Activated CD4-positive, alpha-beta T cell treated with anti-CD3 and anti-CD28 coated beads for 36 hours (primary cell): ENCODE results near the gene ZNF467. TPM values are rescaled to one million over a fixed set of nuclear protein-coding genes. Genes with fewer than 3 reads are reported as not detected.

Source experiments
- ATAC-seq: fragments of 200-7000 bp; cut with Tn5 transposase; one replicate; pipeline ENCODE4 v1.10.0; 2021; ENCODE audit warnings: mild to moderate bottlenecking, moderate library complexity
- CTCF ChIA-PET: fragments of 350-600 bp; sonication (Branson Sonifier 250); formaldehyde crosslinking; loops from one replicate; lab custom pipeline; 2021; ENCODE audit warnings: antibody characterized with exemption; lab: Charles Lee
- POLR2A ChIA-PET: fragments of 350-600 bp; sonication (Branson Sonifier 250); formaldehyde crosslinking; loops from one replicate; lab custom pipeline; 2021; ENCODE audit warnings: antibody characterized with exemption, inconsistent platforms; lab: Charles Lee
- DNase-seq: peaks from one replicate; pipeline ENCODE4 v3.0.0-alpha.2; 2020
- H3K27ac Mint-ChIP-seq: one replicate; pipeline ENCODE4 v1.8.0; 2021; ENCODE audit warnings: mixed read lengths
- H3K27me3 Mint-ChIP-seq: one replicate; pipeline ENCODE4 v1.8.0; 2021; ENCODE audit warnings: mixed read lengths
- H3K36me3 Mint-ChIP-seq: one replicate; pipeline ENCODE4 v1.8.0; 2021; ENCODE audit warnings: low read depth, mixed read lengths
- H3K4me1 Mint-ChIP-seq: one replicate; pipeline ENCODE4 v1.8.0; 2021; ENCODE audit warnings: mixed read lengths
- H3K4me3 Mint-ChIP-seq: one replicate; pipeline ENCODE4 v1.8.0; 2021; ENCODE audit warnings: mild to moderate bottlenecking, moderate library complexity, mixed read lengths
- H3K9me3 Mint-ChIP-seq: one replicate; pipeline ENCODE4 v1.8.0; 2021; ENCODE audit warnings: low read depth, mixed read lengths
- intact Hi-C, 2 experiments: fragments of 100-400 bp; cut with DNase I in 1 of 2; cut with micrococcal nuclease in 1 of 2; formaldehyde crosslinking; loops; one replicate each; pipeline versions ENCODE4 v1.14.2 to v1.15.1; 2022 to 2024; cut with DNase I, micrococcal nuclease
- total RNA-seq, 2 experiments: library from RNA; stranded (reverse); gene quantifications; one replicate each; pipeline ENCODE4 v1.2.3, GENCODE V29; 2021

Gene ZNF467
- total RNA-seq, 2 experiments from 2014 or later = 0.23 to 0.25 TPM

DNA sequence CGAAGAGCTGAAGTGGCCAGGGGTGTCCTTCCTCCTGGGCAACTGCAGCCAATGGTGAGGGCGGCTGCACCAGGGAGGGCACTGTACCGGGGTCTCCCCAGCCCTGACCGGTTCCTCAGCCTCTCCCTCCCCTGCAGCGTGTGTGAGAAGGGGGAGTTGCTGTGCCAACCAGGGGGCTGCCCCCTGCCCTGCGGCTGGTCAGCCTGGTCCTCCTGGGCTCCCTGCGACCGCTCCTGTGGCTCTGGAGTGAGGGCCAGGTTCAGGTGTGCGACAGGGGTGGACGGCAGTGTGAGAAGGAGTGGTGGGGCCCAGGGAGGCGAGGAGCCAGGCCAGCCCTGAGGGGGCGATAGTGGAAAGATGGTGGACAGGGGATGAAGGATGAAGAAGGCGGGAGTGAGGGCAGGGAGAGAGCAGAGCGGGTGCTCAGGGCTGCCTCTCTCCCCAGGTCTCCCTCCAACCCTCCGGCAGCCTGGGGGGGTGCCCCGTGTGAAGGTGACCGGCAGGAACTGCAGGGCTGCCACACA lies 30.2 kb upstream of the ZNF467 start:
- Mint-ChIP-seq H3K9me3 (no peaks in the 10 kb centered on the region), H3K27me3 (no peaks in the 10 kb centered on the region), H3K4me1 (no peaks in the 10 kb centered on the region), H3K4me3 (no peak overlapping the region), H3K36me3 (no peaks in the 10 kb centered on the region), H3K27ac (no peak overlapping the region)
- ChIA-PET POLR2A (no interaction called here), CTCF (no interaction called here)
- DNase-seq = no peak
- no peak for ATAC-seq
- intact Hi-C loops = no loop called here

DNA sequence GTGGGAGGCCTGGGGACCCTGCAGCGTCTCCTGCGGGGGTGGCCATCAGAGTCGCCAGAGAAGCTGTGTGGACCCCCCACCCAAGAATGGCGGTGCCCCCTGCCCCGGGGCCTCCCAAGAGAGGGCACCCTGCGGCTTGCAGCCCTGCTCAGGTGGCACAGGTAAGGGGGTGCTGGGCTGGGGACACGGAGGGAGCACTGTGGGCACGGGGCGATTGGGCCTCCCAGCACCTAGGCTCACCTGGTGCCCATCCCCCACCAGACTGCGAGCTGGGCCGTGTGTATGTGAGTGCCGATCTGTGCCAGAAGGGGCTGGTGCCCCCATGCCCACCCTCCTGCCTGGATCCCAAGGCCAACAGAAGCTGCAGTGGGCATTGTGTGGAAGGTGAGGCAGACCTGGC lies 29.6 kb upstream of the ZNF467 start:
- Mint-ChIP-seq H3K36me3 (no peaks in the 10 kb centered on the region), H3K9me3 (no peaks in the 10 kb centered on the region), H3K4me3 (no peak overlapping the region), H3K27ac (no peak overlapping the region), H3K27me3 (no peaks in the 10 kb centered on the region), H3K4me1 (no peaks in the 10 kb centered on the region)
- ATAC-seq (no peak), DNase-seq (no peak)
- CTCF ChIA-PET = interaction anchor here (0.5 to 0.7 kb wide), 3 partner anchors 11 to 175 kb away, joined by 3 to 4 read pairs (median 3); no protein-coding TSS in a partner anchor
- POLR2A ChIA-PET = no interaction called here
- intact Hi-C loops = no loop called here

DNA sequence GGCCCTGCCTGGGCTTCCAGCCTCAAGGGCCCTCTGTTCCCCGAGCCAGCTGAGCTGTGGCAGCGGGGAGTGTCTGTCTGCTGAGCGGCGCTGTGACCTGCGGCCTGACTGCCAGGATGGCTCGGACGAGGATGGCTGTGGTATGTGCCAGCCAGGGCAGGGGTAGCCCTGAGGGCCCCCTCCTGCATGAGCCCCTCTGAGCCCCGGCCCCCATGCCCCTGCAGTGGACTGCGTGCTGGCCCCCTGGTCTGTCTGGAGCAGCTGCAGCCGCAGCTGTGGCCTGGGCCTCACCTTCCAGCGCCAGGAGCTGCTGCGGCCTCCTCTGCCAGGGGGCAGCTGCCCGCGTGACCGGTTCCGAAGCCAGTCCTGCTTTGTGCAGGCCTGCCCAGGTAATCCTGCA lies 28.4 kb upstream of the ZNF467 start:
- intact Hi-C loops = no loop called here
- POLR2A ChIA-PET = no interaction called here

DNA sequence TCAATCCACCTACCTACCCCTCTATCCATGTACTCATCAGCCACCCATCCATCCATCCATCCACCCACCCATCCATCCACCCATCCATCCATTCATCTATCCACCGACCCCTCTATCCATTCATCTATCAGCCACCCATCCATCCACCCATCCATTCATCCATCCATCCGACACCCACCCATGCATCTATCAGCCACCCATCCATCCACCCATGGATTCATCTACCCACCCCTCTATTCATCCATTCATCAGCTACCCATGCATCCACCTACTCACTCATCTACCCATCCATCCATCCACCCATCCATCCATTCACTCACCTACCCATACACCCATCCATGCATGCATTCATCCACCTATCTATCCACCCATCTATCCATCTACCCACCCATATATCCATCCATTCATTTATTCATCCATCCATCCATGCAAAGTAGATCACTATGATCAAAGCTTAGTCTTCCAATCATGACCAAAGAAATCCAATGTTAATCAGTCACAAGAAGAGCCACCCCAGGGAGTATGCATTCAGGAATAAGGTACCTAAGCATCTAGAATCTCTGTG lies 27.7 kb upstream of the ZNF467 start:
- no peak for DNase-seq
- Mint-ChIP-seq H3K4me3 (no peak overlapping the region), H3K9me3 (no peaks in the 10 kb centered on the region), H3K36me3 (no peaks in the 10 kb centered on the region), H3K27me3 (no peaks in the 10 kb centered on the region), H3K27ac (no peak overlapping the region), H3K4me1 (no peaks in the 10 kb centered on the region)
- ATAC-seq = no peak
- CTCF ChIA-PET = interaction anchor here (0.6 to 1.3 kb wide), 2 partner anchors 13 to 40 kb away, joined by 3 read pairs; no protein-coding TSS in a partner anchor
- POLR2A ChIA-PET = no interaction called here
- intact Hi-C loops = no loop called here

More for the DNA sequence above, 28.4 kb upstream of the ZNF467 start:
- Mint-ChIP-seq H3K36me3 (no peaks in the 10 kb centered on the region), H3K4me3 (no peak overlapping the region), H3K9me3 (no peaks in the 10 kb centered on the region), H3K4me1 (no peaks in the 10 kb centered on the region), H3K27me3 (no peaks in the 10 kb centered on the region), H3K27ac (no peak overlapping the region)
- CTCF ChIA-PET = interaction anchor here (0.6 kb wide), 1 partner anchor 40 kb away, joined by 3 read pairs; no protein-coding TSS in a partner anchor
- ATAC-seq = no peak
- no peak for DNase-seq

- no peaks in the 10 kb centered on the region for H3K9me3 Mint-ChIP-seq
- no peaks in the 10 kb centered on the region for H3K27me3 Mint-ChIP-seq
- H3K27ac Mint-ChIP-seq = no peak overlapping the region
- ChIA-PET CTCF (interaction anchor here (0.6 to 1.3 kb wide), 5 partner anchors 12 to 188 kb away, joined by 3 to 8 read pairs (median 4); no protein-coding TSS in a partner anchor), POLR2A (no interaction called here)
- H3K36me3 Mint-ChIP-seq = no peaks in the 10 kb centered on the region
- ATAC-seq (no peak), DNase-seq (no peak)
- H3K4me1 Mint-ChIP-seq = no peaks in the 10 kb centered on the region
- H3K4me3 Mint-ChIP-seq = no peak overlapping the region
- intact Hi-C loops = no loop called here
Observed at GRCh38 chr7:149800169-149800555, 26.8 kb upstream of the ZNF467 start.

DNA sequence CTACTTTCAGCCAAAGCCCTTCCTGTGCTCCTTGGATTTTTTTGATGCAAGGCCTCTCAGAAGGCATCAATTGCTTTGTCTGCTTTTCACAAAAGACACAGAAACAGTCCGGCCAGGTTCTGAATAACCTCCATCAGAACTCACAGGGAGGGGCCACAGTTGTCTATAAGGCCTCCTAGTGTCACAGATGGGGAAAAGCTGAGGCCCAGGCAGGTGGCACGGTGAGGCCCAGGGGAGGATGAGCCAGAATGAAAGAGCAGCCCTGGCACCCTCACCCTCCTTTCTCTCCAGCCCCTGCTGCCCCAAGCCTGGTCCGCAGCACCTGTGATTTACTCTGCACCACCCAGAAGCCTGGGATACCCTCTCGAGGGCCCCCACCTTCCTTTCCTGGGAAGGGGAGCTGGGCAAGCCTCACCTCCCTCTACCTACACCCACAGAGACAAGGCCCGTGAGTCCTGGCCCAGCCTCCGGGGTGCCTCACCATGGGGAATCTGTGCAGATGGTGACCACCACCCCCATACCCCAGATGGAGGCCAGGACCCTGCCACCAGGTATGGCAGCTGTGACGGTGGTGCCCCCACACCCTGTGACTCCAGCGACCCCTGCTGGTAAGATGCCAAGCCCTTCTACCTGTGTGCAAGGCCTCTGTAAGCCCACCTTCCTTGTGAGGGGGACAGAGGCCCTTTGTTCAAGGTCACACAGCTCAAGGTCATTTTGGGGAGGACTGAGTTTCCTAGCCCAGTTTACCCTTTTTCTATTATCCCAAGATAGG lies 26.2 kb upstream of the ZNF467 start:
- ChIA-PET CTCF (interaction anchor here (0.5 to 1.3 kb wide), 8 partner anchors 12 to 1737 kb away, joined by 3 to 8 read pairs (median 3); no protein-coding TSS in a partner anchor), POLR2A (no interaction called here)
- Mint-ChIP-seq H3K27ac (no peak overlapping the region), H3K9me3 (no peaks in the 10 kb centered on the region), H3K4me1 (no peaks in the 10 kb centered on the region), H3K27me3 (no peaks in the 10 kb centered on the region), H3K36me3 (no peaks in the 10 kb centered on the region), H3K4me3 (no peak overlapping the region)
- DNase-seq (peak; percentile 80), ATAC-seq (peak; percentile 66)
- intact Hi-C loops = loop anchor here (1.0 to 10.0 kb wide), 2 partner anchors 125 to 137 kb away; no protein-coding TSS in a partner anchor

DNA sequence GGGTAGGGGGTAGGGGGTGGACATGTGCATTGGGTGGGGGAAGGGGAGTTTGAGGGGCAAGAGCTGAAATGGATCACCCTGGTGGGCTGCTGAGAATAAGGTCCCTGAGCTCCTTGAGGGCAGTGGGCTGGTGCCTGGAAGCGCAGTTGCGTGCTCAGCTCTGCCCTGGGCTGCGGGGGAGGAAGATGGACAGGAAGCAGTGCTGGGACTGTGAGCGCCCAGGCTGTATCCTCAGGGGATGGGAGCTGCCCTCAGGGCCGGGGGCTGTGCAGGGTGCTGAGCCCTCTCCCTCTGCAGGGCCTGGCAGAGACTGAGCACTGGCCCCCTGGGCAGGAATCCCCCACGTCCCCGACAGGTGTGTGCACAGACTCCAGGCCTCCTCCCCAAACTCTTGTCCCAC lies 24.4 kb upstream of the ZNF467 start:
- no peaks in the 10 kb centered on the region for H3K36me3 Mint-ChIP-seq
- H3K9me3 Mint-ChIP-seq = no peaks in the 10 kb centered on the region
- intact Hi-C loops = loop anchor here in 1 of 2 experiments (10.0 kb wide), 1 partner anchor 123 kb away; no protein-coding TSS in a partner anchor
- ChIA-PET POLR2A (no interaction called here), CTCF (interaction anchor here (1.0 kb wide), 1 partner anchor 136 kb away, joined by 3 read pairs; no protein-coding TSS in a partner anchor)
- H3K4me1 Mint-ChIP-seq = no peaks in the 10 kb centered on the region
- ATAC-seq (no peak), DNase-seq (no peak)
- H3K27ac Mint-ChIP-seq = no peak overlapping the region
- no peak overlapping the region for H3K4me3 Mint-ChIP-seq
- H3K27me3 Mint-ChIP-seq = no peaks in the 10 kb centered on the region

DNA sequence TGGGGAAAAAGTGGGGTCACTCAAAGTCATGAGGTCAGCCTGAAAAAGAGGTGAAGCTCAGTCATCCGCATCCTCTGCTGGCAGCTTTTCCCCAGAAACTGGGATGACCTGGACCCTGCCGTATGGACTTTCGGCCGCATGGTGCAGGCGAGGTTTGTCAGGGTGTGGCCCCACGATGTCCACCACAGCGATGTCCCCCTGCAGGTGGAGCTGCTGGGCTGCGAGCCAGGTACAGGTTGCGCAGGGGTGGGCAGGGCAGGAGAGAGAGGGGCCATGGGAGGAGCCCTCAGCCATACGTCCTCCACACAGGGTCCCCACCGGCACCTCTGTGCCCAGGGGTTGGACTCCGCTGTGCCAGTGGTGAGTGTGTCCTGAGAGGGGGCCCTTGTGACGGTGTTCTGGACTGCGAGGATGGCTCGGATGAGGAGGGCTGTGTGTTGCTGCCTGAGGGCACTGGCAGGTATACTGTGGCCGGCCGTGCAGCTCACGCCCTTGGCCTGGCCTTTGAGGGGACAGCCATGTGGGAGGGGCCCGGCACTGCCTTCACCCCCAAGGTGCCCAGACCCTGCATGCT lies 23.0 kb upstream of the ZNF467 start:
- ATAC-seq (no peak), DNase-seq (no peak)
- intact Hi-C loops = loop anchor here in 1 of 2 experiments (10.0 kb wide), 1 partner anchor 122 kb away; no protein-coding TSS in a partner anchor
- Mint-ChIP-seq H3K4me3 (no peak overlapping the region), H3K27me3 (no peaks in the 10 kb centered on the region), H3K4me1 (no peaks in the 10 kb centered on the region), H3K9me3 (no peaks in the 10 kb centered on the region), H3K36me3 (no peaks in the 10 kb centered on the region), H3K27ac (no peak overlapping the region)
- POLR2A ChIA-PET = no interaction called here
- CTCF ChIA-PET = interaction anchor here (0.8 to 1.0 kb wide), 2 partner anchors 44 to 134 kb away, joined by 3 to 5 read pairs; no protein-coding TSS in a partner anchor

- H3K27ac Mint-ChIP-seq = no peak overlapping the region
- no peaks in the 10 kb centered on the region for H3K4me1 Mint-ChIP-seq
- DNase-seq = no peak
- peaks cover 4% of the 10 kb centered on the region for H3K27me3 Mint-ChIP-seq
- CTCF ChIA-PET = no interaction called here
- H3K9me3 Mint-ChIP-seq = no peaks in the 10 kb centered on the region
- H3K36me3 Mint-ChIP-seq = no peaks in the 10 kb centered on the region
- POLR2A ChIA-PET = no interaction called here
- no peak for ATAC-seq
- intact Hi-C loops = loop anchor here in 1 of 2 experiments (10.0 kb wide), 1 partner anchor 120 kb away; no protein-coding TSS in a partner anchor
- no peak overlapping the region for H3K4me3 Mint-ChIP-seq
Observed at GRCh38 chr7:149795126-149795525, 21.7 kb upstream of the ZNF467 start.

- Mint-ChIP-seq H3K4me3 (no peak overlapping the region), H3K27ac (no peak overlapping the region), H3K4me1 (no peaks in the 10 kb centered on the region), H3K36me3 (no peaks in the 10 kb centered on the region), H3K27me3 (peaks cover 8% of the 10 kb centered on the region), H3K9me3 (no peaks in the 10 kb centered on the region)
- ChIA-PET CTCF (interaction anchor here (0.5 to 1.2 kb wide), 3 partner anchors 73 to 396 kb away, joined by 3 to 4 read pairs (median 3); no protein-coding TSS in a partner anchor), POLR2A (no interaction called here)
- DNase-seq (no peak), ATAC-seq (no peak)
- intact Hi-C loops = loop anchor here in 1 of 2 experiments (10.0 kb wide), 1 partner anchor 120 kb away; no protein-coding TSS in a partner anchor
Observed at GRCh38 chr7:149794661-149795060, 21.3 kb upstream of the ZNF467 start.

- ChIA-PET POLR2A (no interaction called here), CTCF (no interaction called here)
- intact Hi-C loops = loop anchor here in 1 of 2 experiments (10.0 kb wide), 1 partner anchor 118 kb away; no protein-coding TSS in a partner anchor
- Mint-ChIP-seq H3K4me3 (no peak overlapping the region), H3K27ac (no peak overlapping the region), H3K27me3 (peaks cover 12% of the 10 kb centered on the region), H3K36me3 (no peaks in the 10 kb centered on the region), H3K9me3 (no peaks in the 10 kb centered on the region), H3K4me1 (no peaks in the 10 kb centered on the region)
- DNase-seq (no peak), ATAC-seq (no peak)
Observed at GRCh38 chr7:149793261-149793660, 19.9 kb upstream of the ZNF467 start.
